Osteocyte (in vitro differentiated cells): ENCODE data around the gene ATP6V1G3. TPM values are rescaled to one million over a fixed set of nuclear protein-coding genes. Genes with fewer than 3 reads are reported as not detected.

Experiments used
- DNase-seq: peaks from one replicate; pipeline ENCODE4 v3.0.0; 2021; ENCODE audit warnings: mixed read lengths; ENCODE audit not compliant: unreplicated experiment; ENCODE audit errors: extremely low spot score
- H3K27ac Mint-ChIP-seq: one replicate; pipeline ENCODE4 v1.8.0; 2021; ENCODE audit warnings: mild to moderate bottlenecking, mixed read lengths; ENCODE audit not compliant: unreplicated experiment
- H3K27me3 Mint-ChIP-seq: one replicate; pipeline ENCODE4 v1.8.0; 2021; ENCODE audit warnings: mixed read lengths; ENCODE audit not compliant: unreplicated experiment
- H3K36me3 Mint-ChIP-seq: one replicate; pipeline ENCODE4 v1.8.0; 2021; ENCODE audit warnings: mixed read lengths; ENCODE audit not compliant: unreplicated experiment
- H3K4me1 Mint-ChIP-seq: one replicate; pipeline ENCODE4 v1.8.0; 2021; ENCODE audit warnings: mixed read lengths; ENCODE audit not compliant: unreplicated experiment
- H3K4me3 Mint-ChIP-seq: one replicate; pipeline ENCODE4 v1.8.0; 2021; ENCODE audit warnings: mild to moderate bottlenecking, moderate library complexity, mixed read lengths; ENCODE audit not compliant: unreplicated experiment
- H3K9me3 Mint-ChIP-seq: one replicate; pipeline ENCODE4 v1.8.0; 2021; ENCODE audit warnings: mixed read lengths; ENCODE audit not compliant: unreplicated experiment
- CTCF ChIP-seq: fragments of 200-600 bp; sonication (generic); IDR thresholded peaks from 2 replicates; pipeline ENCODE4 v1.5.0; 2021; ENCODE audit warnings: antibody characterized with exemption, mild to moderate bottlenecking, moderate library complexity
- total RNA-seq: library from RNA; stranded (reverse); gene quantifications from 2 replicates; pipeline ENCODE4 v1.2.1, GENCODE V29; 2021

The ATP6V1G3 gene
- total RNA-seq, 1 donor from 2014 or later: not detected

- no peak overlapping the region for H3K4me3 Mint-ChIP-seq
- no peaks in the 10 kb centered on the region for H3K36me3 Mint-ChIP-seq
- H3K9me3 Mint-ChIP-seq: peaks cover 7% of the 10 kb centered on the region
- no peak overlapping the region for H3K27ac Mint-ChIP-seq
- no peak for TF ChIP-seq CTCF
- no peaks in the 10 kb centered on the region for H3K27me3 Mint-ChIP-seq
- DNase-seq: no peak
- no peaks in the 10 kb centered on the region for H3K4me1 Mint-ChIP-seq
Observed at GRCh38 chr1:198544265-198544664, 3.8 kb upstream of the ATP6V1G3 start.

- no peak for DNase-seq
- TF ChIP-seq CTCF: no peak
- Mint-ChIP-seq H3K36me3 (no peaks in the 10 kb centered on the region), H3K4me1 (no peaks in the 10 kb centered on the region), H3K9me3 (peaks cover 7% of the 10 kb centered on the region), H3K27me3 (no peaks in the 10 kb centered on the region), H3K27ac (no peak overlapping the region), H3K4me3 (no peak overlapping the region)
Observed at GRCh38 chr1:198543670-198544260, 3.3 kb upstream of the ATP6V1G3 start.

- H3K4me3 Mint-ChIP-seq: no peak overlapping the region
- peaks cover 7% of the 10 kb centered on the region for H3K9me3 Mint-ChIP-seq
- H3K36me3 Mint-ChIP-seq: no peaks in the 10 kb centered on the region
- H3K27ac Mint-ChIP-seq: no peak overlapping the region
- peaks cover under 1% of the 10 kb centered on the region for H3K4me1 Mint-ChIP-seq
- no peak for TF ChIP-seq CTCF
- DNase-seq: no peak
- no peaks in the 10 kb centered on the region for H3K27me3 Mint-ChIP-seq
Observed at GRCh38 chr1:198542632-198543031, 2.2 kb upstream of the ATP6V1G3 start.

GRCh38 chr1:198541737-198542136 lies 1.3 kb upstream of the ATP6V1G3 start:
- Mint-ChIP-seq H3K36me3 (no peaks in the 10 kb centered on the region), H3K4me3 (no peak overlapping the region), H3K27me3 (no peaks in the 10 kb centered on the region), H3K9me3 (peaks cover 2% of the 10 kb centered on the region), H3K27ac (no peak overlapping the region), H3K4me1 (peaks cover 5% of the 10 kb centered on the region)
- no peak for DNase-seq
- TF ChIP-seq CTCF: no peak

- Mint-ChIP-seq H3K27ac (no peak overlapping the region), H3K27me3 (no peaks in the 10 kb centered on the region), H3K9me3 (no peaks in the 10 kb centered on the region), H3K4me3 (no peak overlapping the region), H3K36me3 (no peaks in the 10 kb centered on the region), H3K4me1 (peaks cover 25% of the 10 kb centered on the region)
- TF ChIP-seq CTCF: no peak
- no peak for DNase-seq
Observed at GRCh38 chr1:198538579-198539364, 1.7 kb downstream of the ATP6V1G3 start.
